ENCODE results near the gene DLGAP1.

The DLGAP1 gene

DNA sequence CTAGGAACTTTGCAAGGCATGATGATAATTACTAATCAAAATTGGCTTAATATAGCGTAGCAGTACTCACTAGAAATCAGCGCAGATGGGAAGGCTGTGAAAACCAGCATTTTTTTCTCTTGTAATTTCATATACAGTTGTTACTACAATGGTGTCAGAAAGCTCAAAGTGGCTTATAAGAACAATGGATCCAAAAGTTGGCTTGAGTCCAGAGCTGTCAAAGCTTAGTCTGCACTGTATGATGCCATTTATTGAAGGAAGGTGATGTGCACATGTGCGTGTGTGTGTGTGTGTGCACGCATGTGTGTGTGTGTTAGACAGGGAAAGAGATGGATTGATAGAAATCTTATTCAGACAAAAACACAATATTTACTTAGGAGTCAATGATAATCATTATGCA is 663.9 kb downstream of the DLGAP1 start:
- Histone ChIP-seq H3K27me3 (ENCODE audit: control insufficient read depth in 1 of 2, insufficient read depth in 2 of 2, low read length in 2 of 2) (no peaks in the 10 kb centered on the region), H3K9me3 (ENCODE audit: control insufficient read depth in 1 of 2, low read length in 2 of 2) (no peaks in the 10 kb centered on the region), H3K27ac (ENCODE audit: low read depth, low read length) (no peak overlapping the region), H3K36me3 (ENCODE audit: control insufficient read depth in 1 of 2, insufficient read depth in 2 of 2, low read length in 2 of 2) (no peaks in the 10 kb centered on the region), H3K4me1 (ENCODE audit: control insufficient read depth in 1 of 2, insufficient read depth in 2 of 2, low read length in 2 of 2) (peaks cover 0 to 8% of the 10 kb centered on the region in 2 donors), H3K9ac (ENCODE audit: low read depth in 1 of 2, low read length in 2 of 2) (no peak overlapping the region), H3K4me3 (ENCODE audit: low read depth in 1 of 2, low read length in 2 of 2) (no peak overlapping the region)

DNA sequence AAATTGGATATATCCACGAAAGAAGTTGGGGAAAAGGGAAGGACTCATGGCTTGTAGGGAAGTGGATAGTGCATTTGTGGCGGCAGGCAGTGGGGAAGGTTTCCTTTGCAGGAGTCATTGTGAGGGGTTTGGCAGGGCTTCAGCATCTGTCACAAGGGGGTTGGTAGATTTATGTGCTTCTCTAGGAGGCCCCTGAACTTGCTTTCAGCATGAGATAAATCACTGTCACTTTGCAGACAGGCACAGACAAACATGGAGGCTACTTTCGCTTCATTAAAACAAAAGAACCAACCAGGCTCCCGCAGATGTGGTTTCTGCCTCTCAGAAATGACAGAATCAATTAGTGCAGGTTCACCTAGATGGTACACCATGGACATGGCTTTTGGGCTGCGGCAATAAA is 664.4 kb downstream of the DLGAP1 start:
- H3K36me3 ChIP-seq (ENCODE audit: control insufficient read depth in 1 of 2, insufficient read depth in 2 of 2, low read length in 2 of 2): no peaks in the 10 kb centered on the region
- H3K27me3 ChIP-seq (ENCODE audit: control insufficient read depth in 1 of 2, insufficient read depth in 2 of 2, low read length in 2 of 2): no peaks in the 10 kb centered on the region
- H3K9me3 ChIP-seq (ENCODE audit: control insufficient read depth in 1 of 2, low read length in 2 of 2): no peaks in the 10 kb centered on the region
- peaks cover 0 to 8% of the 10 kb centered on the region in 2 donors for H3K4me1 ChIP-seq (ENCODE audit: control insufficient read depth in 1 of 2, insufficient read depth in 2 of 2, low read length in 2 of 2)
- no peak overlapping the region for H3K9ac ChIP-seq (ENCODE audit: low read depth in 1 of 2, low read length in 2 of 2)
- H3K27ac ChIP-seq (ENCODE audit: low read depth, low read length): no peak overlapping the region
- no peak overlapping the region for H3K4me3 ChIP-seq (ENCODE audit: low read depth in 1 of 2, low read length in 2 of 2)

DNA sequence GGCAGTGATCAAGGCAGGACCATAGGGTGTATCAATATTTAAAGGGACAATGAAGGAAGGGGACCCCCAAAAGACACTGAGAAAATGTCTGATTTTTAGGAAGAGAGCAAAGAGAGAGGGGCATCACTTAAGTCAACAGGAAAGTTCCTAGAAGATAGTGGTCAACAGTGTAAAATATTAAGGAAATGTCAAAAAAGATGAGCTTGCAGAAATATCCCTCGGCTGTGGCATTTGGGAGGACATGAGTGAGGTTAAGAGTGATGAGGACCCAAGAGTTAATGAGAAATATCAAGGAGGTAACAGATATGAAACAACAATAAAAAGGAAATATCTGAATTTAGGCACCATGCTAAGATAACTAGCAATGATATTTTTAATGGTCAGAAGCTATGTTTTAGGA is 665.6 kb downstream of the DLGAP1 start:
- H3K27me3 ChIP-seq (ENCODE audit: control insufficient read depth in 1 of 2, insufficient read depth in 2 of 2, low read length in 2 of 2): no peaks in the 10 kb centered on the region
- no peak overlapping the region for H3K27ac ChIP-seq (ENCODE audit: low read depth, low read length)
- no peak overlapping the region for H3K9ac ChIP-seq (ENCODE audit: low read depth in 1 of 2, low read length in 2 of 2)
- H3K4me1 ChIP-seq (ENCODE audit: control insufficient read depth in 1 of 2, insufficient read depth in 2 of 2, low read length in 2 of 2): peaks cover 0 to 3% of the 10 kb centered on the region in 2 donors
- H3K36me3 ChIP-seq (ENCODE audit: control insufficient read depth in 1 of 2, insufficient read depth in 2 of 2, low read length in 2 of 2): no peaks in the 10 kb centered on the region
- H3K9me3 ChIP-seq (ENCODE audit: control insufficient read depth in 1 of 2, low read length in 2 of 2): peaks cover 0 to 3% of the 10 kb centered on the region in 2 donors
- H3K4me3 ChIP-seq (ENCODE audit: low read depth in 1 of 2, low read length in 2 of 2): no peak overlapping the region

DNA sequence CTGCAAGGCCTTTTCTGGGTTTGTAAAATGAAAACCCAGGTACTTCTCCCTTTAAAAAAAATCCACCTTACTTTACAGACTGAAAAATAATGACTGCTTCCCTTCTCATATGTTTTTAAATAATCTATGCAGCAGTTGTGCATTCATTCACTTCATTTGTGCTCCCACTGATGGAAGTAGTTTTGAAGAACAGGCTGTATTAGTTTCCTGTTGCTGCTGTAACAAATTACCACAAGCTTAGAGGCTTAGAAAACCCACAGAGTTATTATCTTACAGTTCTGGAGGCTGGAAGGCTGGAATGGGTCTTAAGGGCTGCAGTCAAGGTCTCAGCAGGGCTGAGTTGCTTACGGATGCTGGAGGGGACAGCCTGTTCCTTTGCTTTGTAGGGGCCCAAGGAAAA is 670.2 kb downstream of the DLGAP1 start:
- Histone ChIP-seq H3K27ac (ENCODE audit: low read depth, low read length) (no peak overlapping the region), H3K27me3 (ENCODE audit: control insufficient read depth in 1 of 2, insufficient read depth in 2 of 2, low read length in 2 of 2) (no peaks in the 10 kb centered on the region), H3K4me3 (ENCODE audit: low read depth in 1 of 2, low read length in 2 of 2) (no peak overlapping the region), H3K4me1 (ENCODE audit: control insufficient read depth in 1 of 2, insufficient read depth in 2 of 2, low read length in 2 of 2) (no peaks in the 10 kb centered on the region), H3K9me3 (ENCODE audit: control insufficient read depth in 1 of 2, low read length in 2 of 2) (peaks cover 0 to 3% of the 10 kb centered on the region in 2 donors), H3K36me3 (ENCODE audit: control insufficient read depth in 1 of 2, insufficient read depth in 2 of 2, low read length in 2 of 2) (no peaks in the 10 kb centered on the region), H3K9ac (ENCODE audit: low read depth in 1 of 2, low read length in 2 of 2) (no peak overlapping the region)

DNA sequence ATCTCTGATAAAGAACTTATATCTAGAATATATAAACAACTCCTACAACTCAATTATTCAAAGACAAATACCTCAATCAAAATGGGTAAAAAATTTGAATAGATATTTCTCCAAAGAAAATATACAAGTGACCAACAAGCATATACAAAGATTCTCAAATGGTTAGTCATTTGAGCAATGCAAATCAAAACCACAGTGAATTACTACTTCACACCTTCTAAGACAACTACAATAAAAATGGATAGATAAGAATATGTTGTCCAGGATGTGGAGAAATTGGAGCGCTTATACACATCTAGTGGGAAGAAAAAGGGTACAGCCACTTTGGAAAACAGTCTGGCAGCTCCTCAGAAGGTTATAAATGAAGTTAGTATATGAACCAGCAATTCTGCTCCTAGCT is 672.2 kb downstream of the DLGAP1 start:
- no peak overlapping the region for H3K4me3 ChIP-seq (ENCODE audit: low read depth in 1 of 2, low read length in 2 of 2)
- H3K27ac ChIP-seq (ENCODE audit: low read depth, low read length): no peak overlapping the region
- H3K9ac ChIP-seq (ENCODE audit: low read depth in 1 of 2, low read length in 2 of 2): no peak overlapping the region
- peaks cover 0 to 3% of the 10 kb centered on the region in 2 donors for H3K9me3 ChIP-seq (ENCODE audit: control insufficient read depth in 1 of 2, low read length in 2 of 2)
- no peaks in the 10 kb centered on the region for H3K36me3 ChIP-seq (ENCODE audit: control insufficient read depth in 1 of 2, insufficient read depth in 2 of 2, low read length in 2 of 2)
- no peaks in the 10 kb centered on the region for H3K27me3 ChIP-seq (ENCODE audit: control insufficient read depth in 1 of 2, insufficient read depth in 2 of 2, low read length in 2 of 2)
- no peaks in the 10 kb centered on the region for H3K4me1 ChIP-seq (ENCODE audit: control insufficient read depth in 1 of 2, insufficient read depth in 2 of 2, low read length in 2 of 2)

DNA sequence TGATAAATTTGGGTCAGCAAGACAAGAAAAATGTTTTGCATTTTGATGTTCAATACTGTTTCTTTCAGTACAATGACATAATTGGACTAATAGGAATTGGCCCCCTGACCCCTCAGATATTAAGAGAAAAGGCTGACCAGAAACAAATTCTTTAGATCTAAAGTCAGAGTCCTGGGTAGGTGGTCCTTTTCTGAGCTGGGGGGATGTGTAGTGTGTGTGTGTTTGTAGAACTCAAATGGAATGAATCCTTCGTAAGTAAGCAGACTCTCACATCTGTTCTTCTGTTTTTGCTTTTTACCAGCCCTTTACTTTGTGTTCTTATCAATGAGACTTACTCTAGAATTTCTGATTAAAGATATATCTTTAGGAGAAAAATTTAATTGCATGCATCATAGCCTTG is 677.4 kb downstream of the DLGAP1 start:
- no peaks in the 10 kb centered on the region for H3K27me3 ChIP-seq (ENCODE audit: control insufficient read depth in 1 of 2, insufficient read depth in 2 of 2, low read length in 2 of 2)
- no peak overlapping the region for H3K4me3 ChIP-seq (ENCODE audit: low read depth in 1 of 2, low read length in 2 of 2)
- H3K27ac ChIP-seq (ENCODE audit: low read depth, low read length): no peak overlapping the region
- H3K9me3 ChIP-seq (ENCODE audit: control insufficient read depth in 1 of 2, low read length in 2 of 2): no peaks in the 10 kb centered on the region
- peaks cover under 1 to 9% of the 10 kb centered on the region in 2 donors for H3K4me1 ChIP-seq (ENCODE audit: control insufficient read depth in 1 of 2, insufficient read depth in 2 of 2, low read length in 2 of 2)
- H3K36me3 ChIP-seq (ENCODE audit: control insufficient read depth in 1 of 2, insufficient read depth in 2 of 2, low read length in 2 of 2): no peaks in the 10 kb centered on the region
- H3K9ac ChIP-seq (ENCODE audit: low read depth in 1 of 2, low read length in 2 of 2): no peak overlapping the region

DNA sequence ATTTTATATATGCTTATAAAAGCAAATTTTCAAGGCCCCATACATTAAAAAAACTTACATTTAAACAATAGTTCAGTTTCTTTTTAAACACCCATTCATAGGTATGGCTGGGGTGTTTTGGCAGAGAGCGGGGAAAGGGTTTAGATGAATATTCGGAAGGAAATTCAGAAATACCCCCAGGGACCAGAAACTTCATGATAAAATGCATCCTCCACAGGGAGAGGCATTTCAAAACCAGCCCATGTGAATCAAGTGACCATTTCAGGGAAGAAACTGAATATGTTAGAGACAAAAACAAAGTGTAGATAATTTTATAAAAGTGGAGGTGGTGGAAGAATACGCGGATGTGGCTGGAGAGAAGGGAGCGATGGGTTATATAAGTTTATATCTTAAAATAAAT is 678.0 kb downstream of the DLGAP1 start:
- Histone ChIP-seq H3K9ac (ENCODE audit: low read depth in 1 of 2, low read length in 2 of 2) (no peak overlapping the region), H3K4me1 (ENCODE audit: control insufficient read depth in 1 of 2, insufficient read depth in 2 of 2, low read length in 2 of 2) (peaks cover 3 to 10% of the 10 kb centered on the region in 2 donors), H3K36me3 (ENCODE audit: control insufficient read depth in 1 of 2, insufficient read depth in 2 of 2, low read length in 2 of 2) (no peaks in the 10 kb centered on the region), H3K27ac (ENCODE audit: low read depth, low read length) (no peak overlapping the region), H3K27me3 (ENCODE audit: control insufficient read depth in 1 of 2, insufficient read depth in 2 of 2, low read length in 2 of 2) (no peaks in the 10 kb centered on the region), H3K4me3 (ENCODE audit: low read depth in 1 of 2, low read length in 2 of 2) (no peak overlapping the region), H3K9me3 (ENCODE audit: control insufficient read depth in 1 of 2, low read length in 2 of 2) (no peaks in the 10 kb centered on the region)

DNA sequence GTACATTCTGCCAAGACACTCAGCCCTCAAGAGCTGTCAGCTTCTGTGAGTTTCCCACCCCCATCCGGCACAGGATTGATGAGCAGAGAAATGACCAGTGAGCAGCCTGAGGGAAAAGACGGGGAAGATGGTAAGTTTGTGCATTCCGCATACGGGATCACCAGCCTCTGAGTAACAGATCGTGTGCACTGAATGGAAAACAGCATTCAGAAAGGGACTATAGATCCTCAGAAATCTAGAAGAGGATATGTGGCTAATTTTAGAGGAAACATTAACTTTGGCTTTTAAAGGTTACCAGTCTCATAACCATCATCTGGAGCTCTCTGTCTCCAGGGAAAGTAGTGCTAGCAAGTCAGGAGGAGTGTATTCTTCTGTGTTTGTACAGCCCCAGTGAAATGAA is 679.1 kb downstream of the DLGAP1 start:
- no peaks in the 10 kb centered on the region for H3K36me3 ChIP-seq (ENCODE audit: control insufficient read depth in 1 of 2, insufficient read depth in 2 of 2, low read length in 2 of 2)
- H3K4me1 ChIP-seq (ENCODE audit: control insufficient read depth in 1 of 2, insufficient read depth in 2 of 2, low read length in 2 of 2): peaks cover 8 to 16% of the 10 kb centered on the region in 2 donors
- H3K9me3 ChIP-seq (ENCODE audit: control insufficient read depth in 1 of 2, low read length in 2 of 2): no peaks in the 10 kb centered on the region
- H3K9ac ChIP-seq (ENCODE audit: low read depth in 1 of 2, low read length in 2 of 2): no peak overlapping the region
- no peaks in the 10 kb centered on the region for H3K27me3 ChIP-seq (ENCODE audit: control insufficient read depth in 1 of 2, insufficient read depth in 2 of 2, low read length in 2 of 2)
- H3K27ac ChIP-seq (ENCODE audit: low read depth, low read length): no peak overlapping the region
- no peak overlapping the region for H3K4me3 ChIP-seq (ENCODE audit: low read depth in 1 of 2, low read length in 2 of 2)

DNA sequence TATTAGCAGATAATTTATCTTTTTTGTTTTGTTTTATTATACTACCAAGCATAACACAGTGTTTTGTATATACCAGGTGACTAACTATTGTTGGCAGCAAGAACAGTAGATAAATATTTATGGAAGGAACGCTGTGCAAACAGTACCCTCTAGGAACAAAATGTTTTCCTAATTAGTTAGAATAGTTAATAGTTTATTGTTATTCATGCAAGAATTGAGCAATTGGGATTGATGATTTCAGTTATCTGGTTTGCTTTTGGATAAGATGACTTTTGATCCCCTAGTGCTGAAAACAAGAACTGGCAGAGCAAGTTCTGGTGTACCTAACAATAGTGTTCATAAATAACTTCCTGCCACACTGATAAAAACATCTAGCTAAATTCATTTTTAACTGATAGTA is 681.8 kb downstream of the DLGAP1 start:
- no peak overlapping the region for H3K9ac ChIP-seq (ENCODE audit: low read depth in 1 of 2, low read length in 2 of 2)
- no peak overlapping the region for H3K27ac ChIP-seq (ENCODE audit: low read depth, low read length)
- H3K9me3 ChIP-seq (ENCODE audit: control insufficient read depth in 1 of 2, low read length in 2 of 2): no peaks in the 10 kb centered on the region
- H3K27me3 ChIP-seq (ENCODE audit: control insufficient read depth in 1 of 2, insufficient read depth in 2 of 2, low read length in 2 of 2): no peaks in the 10 kb centered on the region
- no peaks in the 10 kb centered on the region for H3K36me3 ChIP-seq (ENCODE audit: control insufficient read depth in 1 of 2, insufficient read depth in 2 of 2, low read length in 2 of 2)
- H3K4me3 ChIP-seq (ENCODE audit: low read depth in 1 of 2, low read length in 2 of 2): no peak overlapping the region
- peaks cover 9 to 16% of the 10 kb centered on the region in 2 donors for H3K4me1 ChIP-seq (ENCODE audit: control insufficient read depth in 1 of 2, insufficient read depth in 2 of 2, low read length in 2 of 2)

DNA sequence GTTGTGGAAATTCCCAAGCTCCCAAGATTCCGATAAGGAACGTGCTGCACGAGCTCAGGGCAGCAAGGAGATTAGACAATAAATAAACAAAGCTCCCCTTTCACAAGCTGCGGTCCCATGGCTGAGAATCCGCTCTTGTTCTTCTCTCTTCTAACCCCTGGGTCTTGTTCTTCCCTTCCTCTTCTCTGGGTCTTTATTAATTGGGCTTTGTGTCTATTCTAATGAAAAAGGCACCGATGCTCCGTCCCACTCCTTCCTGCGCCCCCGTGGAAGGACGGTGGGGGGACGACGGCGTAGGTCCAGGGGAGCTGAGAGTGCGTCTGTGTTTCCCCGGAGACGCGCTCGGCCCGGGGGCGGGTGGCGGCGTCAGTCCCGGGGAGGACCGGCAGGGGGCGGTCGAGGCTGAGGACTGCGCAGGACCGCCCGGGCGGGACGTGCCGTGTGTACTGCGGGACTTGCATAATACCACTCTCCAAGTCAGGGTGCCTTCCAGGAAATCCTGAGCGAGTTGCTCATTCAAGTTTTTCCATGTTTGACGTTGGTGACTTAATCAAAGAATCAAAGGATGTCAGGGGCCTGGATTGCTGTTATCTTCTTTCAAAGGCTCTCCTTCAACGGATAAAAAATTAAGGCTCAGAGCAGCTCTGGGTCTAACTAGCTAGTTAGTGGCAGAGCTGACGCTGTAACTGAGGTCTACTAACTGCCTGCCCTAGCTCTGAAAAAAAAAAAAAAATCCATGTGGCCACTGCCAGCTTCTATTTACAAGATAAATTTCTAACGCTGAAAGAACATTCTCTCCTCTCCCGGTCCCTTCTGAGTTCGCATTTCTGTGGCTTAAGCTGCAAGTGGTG is 683.8 kb downstream of the DLGAP1 start:
- H3K4me1 ChIP-seq (ENCODE audit: control insufficient read depth in 1 of 2, insufficient read depth in 2 of 2, low read length in 2 of 2): peaks cover 9 to 16% of the 10 kb centered on the region in 2 donors
- H3K36me3 ChIP-seq (ENCODE audit: control insufficient read depth in 1 of 2, insufficient read depth in 2 of 2, low read length in 2 of 2): no peaks in the 10 kb centered on the region
- peak overlapping the region; percentile 48 to 58 for H3K9ac ChIP-seq (ENCODE audit: low read depth in 1 of 2, low read length in 2 of 2)
- H3K9me3 ChIP-seq (ENCODE audit: control insufficient read depth in 1 of 2, low read length in 2 of 2): no peaks in the 10 kb centered on the region
- H3K27ac ChIP-seq (ENCODE audit: low read depth, low read length): no peak overlapping the region
- H3K4me3 ChIP-seq (ENCODE audit: low read depth in 1 of 2, low read length in 2 of 2): peak overlapping the region; percentile 52 to 68
- no peaks in the 10 kb centered on the region for H3K27me3 ChIP-seq (ENCODE audit: control insufficient read depth in 1 of 2, insufficient read depth in 2 of 2, low read length in 2 of 2)

Measured in duodenal mucosa (tissue), 2 donors.